LHCN-M2 (cell line): ENCODE data around the gene NPY4R2. TPM values are rescaled to one million over a fixed set of nuclear protein-coding genes. Genes with fewer than 3 reads are reported as not detected.

ENCODE experiments used
- total RNA-seq: library from RNA; depleted of rRNA; stranded (reverse); fragments of >200 nt; gene quantifications from 2 replicates; pipeline ENCODE4 v1.2.3, GENCODE V29; 2014; rRNA removed

NPY4R2 gene
- total RNA-seq, 1 experiment from 2014 or later, result not detected

Other genes with a start within 250 kb of the NPY4R2 start
- gene SYT15B, start 155.1 kb upstream of the NPY4R2 start, total RNA-seq, result under 0.01 TPM in 1 of 2 replicates, not detected in the other
- gene FAM25C, start 81.1 kb downstream of the NPY4R2 start, total RNA-seq, result not detected in 2 replicates